Peyer's patch (tissue), 4 donors: ENCODE results near the gene MACROD2. TPM values are rescaled to one million over a fixed set of nuclear protein-coding genes. Genes with fewer than 3 reads are reported as not detected.

Experiments used
- DNase-seq, 3 donors: peaks; one replicate each; pipeline ENCODE4 v3.0.0-alpha.2; 2017 to 2019
- H3K27ac ChIP-seq, 4 donors: fragments of 200-600 bp; sonication (generic); one replicate each; pipeline ENCODE4 v1.5.1; 2016 to 2019
- H3K27me3 ChIP-seq, 2 donors: fragments of 200-600 bp; sonication (generic); one replicate each; pipeline ENCODE4 v1.5.1; 2019
- H3K36me3 ChIP-seq, 3 donors: fragments of 200-600 bp; sonication (generic); one replicate each; pipeline ENCODE4 v1.5.1; 2016 to 2019
- H3K4me1 ChIP-seq, 4 donors: fragments of 200-600 bp; sonication (generic); one replicate each; pipeline ENCODE4 v1.5.1; 2016 to 2019
- H3K4me3 ChIP-seq, 4 donors: fragments of 200-600 bp; sonication (generic); 1 replicate in 3 of 4; 2 replicates in 1 of 4; pipeline ENCODE4 v1.5.1; 2016 to 2019; ENCODE audit warnings: mild to moderate bottlenecking in 1 of 4
- H3K9me3 ChIP-seq, 4 donors: fragments of 200-600 bp; sonication (generic); one replicate each; pipeline ENCODE4 v1.5.1; 2016 to 2019; ENCODE audit warnings: mild to moderate bottlenecking in 1 of 4
- POLR2A ChIP-seq, 2 donors: fragments of 450-650 bp; IDR thresholded peaks; one replicate each; pipeline ENCODE4 v1.5.1; 2017; ENCODE audit warnings: antibody characterized with exemption in 2 of 2, mild to moderate bottlenecking in 2 of 2, moderate library complexity in 2 of 2
- total RNA-seq, 4 donors: library from RNA; depleted of rRNA; stranded (reverse); fragments of >200 nt; gene quantifications; one replicate each; pipeline ENCODE4 v1.1.0, GENCODE V29; 2016
- TF ChIP-seq, protein P1 (sequence below), 6 experiments: fragments of 450-650 bp in 4 of 6; fragments of 200-600 bp in 2 of 6; sonication (generic) in 1 of 6; IDR thresholded peaks; one replicate each; pipeline ENCODE4 v1.5.1; 2017 to 2019; ENCODE audit warnings: antibody characterized with exemption in 6 of 6, mild to moderate bottlenecking in 3 of 6, moderate library complexity in 1 of 6

The MACROD2 gene
- total RNA-seq, 4 donors from 2014 or later: 2.5 to 10.7 (median 6.5) TPM

DNA sequence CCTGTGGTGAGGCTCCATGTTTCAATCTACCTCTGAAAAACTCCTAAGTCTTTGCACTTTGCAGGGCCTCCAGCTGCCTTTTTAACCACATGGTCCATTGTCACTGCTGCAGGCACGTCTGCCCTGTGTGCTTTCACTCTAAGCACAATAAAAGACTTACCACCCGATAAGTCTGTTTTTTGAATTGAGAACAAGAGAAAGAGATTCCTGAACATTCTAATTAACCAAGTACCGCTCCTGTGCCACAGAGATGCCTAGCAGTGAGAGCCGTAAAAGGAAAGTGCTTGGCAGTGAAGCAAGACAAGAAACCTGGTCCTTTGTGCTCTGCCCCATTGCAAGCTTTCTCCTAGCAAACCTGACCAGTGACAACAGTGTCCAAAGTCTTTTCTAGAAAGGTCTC is 829.7 kb downstream of the MACROD2 start:
- no peaks in the 10 kb centered on the region for H3K4me1 ChIP-seq

GRCh38 chr20:14826543-14827313 is 831.4 kb downstream of the MACROD2 start:
- no peak for TF ChIP-seq POLR2A (IDR thresholded peaks at IDR 0.05)
- TF ChIP-seq, protein P1, sequence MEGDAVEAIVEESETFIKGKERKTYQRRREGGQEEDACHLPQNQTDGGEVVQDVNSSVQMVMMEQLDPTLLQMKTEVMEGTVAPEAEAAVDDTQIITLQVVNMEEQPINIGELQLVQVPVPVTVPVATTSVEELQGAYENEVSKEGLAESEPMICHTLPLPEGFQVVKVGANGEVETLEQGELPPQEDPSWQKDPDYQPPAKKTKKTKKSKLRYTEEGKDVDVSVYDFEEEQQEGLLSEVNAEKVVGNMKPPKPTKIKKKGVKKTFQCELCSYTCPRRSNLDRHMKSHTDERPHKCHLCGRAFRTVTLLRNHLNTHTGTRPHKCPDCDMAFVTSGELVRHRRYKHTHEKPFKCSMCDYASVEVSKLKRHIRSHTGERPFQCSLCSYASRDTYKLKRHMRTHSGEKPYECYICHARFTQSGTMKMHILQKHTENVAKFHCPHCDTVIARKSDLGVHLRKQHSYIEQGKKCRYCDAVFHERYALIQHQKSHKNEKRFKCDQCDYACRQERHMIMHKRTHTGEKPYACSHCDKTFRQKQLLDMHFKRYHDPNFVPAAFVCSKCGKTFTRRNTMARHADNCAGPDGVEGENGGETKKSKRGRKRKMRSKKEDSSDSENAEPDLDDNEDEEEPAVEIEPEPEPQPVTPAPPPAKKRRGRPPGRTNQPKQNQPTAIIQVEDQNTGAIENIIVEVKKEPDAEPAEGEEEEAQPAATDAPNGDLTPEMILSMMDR (IDR thresholded peaks at IDR 0.05): no peak
- no peak overlapping the region for H3K4me3 ChIP-seq
- DNase-seq: no peak

More for the DNA sequence above, 829.7 kb downstream of the MACROD2 start:
- Histone ChIP-seq H3K27me3 (no peaks in the 10 kb centered on the region), H3K36me3 (no peaks in the 10 kb centered on the region), H3K9me3 (no peaks in the 10 kb centered on the region), H3K4me3 (no peak overlapping the region), H3K27ac (no peak overlapping the region)
- DNase-seq: no peak
- TF ChIP-seq POLR2A (IDR thresholded peaks at IDR 0.05): no peak
- TF ChIP-seq, protein P1 (IDR thresholded peaks at IDR 0.05): no peak

GRCh38 chr20:14828459-14828858 is 833.1 kb downstream of the MACROD2 start:
- TF ChIP-seq, protein P1 (IDR thresholded peaks at IDR 0.05): no peak
- TF ChIP-seq POLR2A (IDR thresholded peaks at IDR 0.05): no peak
- Histone ChIP-seq H3K27me3 (no peaks in the 10 kb centered on the region), H3K27ac (no peak overlapping the region), H3K36me3 (no peaks in the 10 kb centered on the region), H3K9me3 (no peaks in the 10 kb centered on the region), H3K4me3 (no peak overlapping the region), H3K4me1 (no peaks in the 10 kb centered on the region)
- DNase-seq: no peak

More at GRCh38 chr20:14826543-14827313, 831.4 kb downstream of the MACROD2 start:
- Histone ChIP-seq H3K9me3 (no peaks in the 10 kb centered on the region), H3K4me1 (no peaks in the 10 kb centered on the region), H3K27ac (no peak overlapping the region), H3K36me3 (no peaks in the 10 kb centered on the region), H3K27me3 (no peaks in the 10 kb centered on the region)

DNA sequence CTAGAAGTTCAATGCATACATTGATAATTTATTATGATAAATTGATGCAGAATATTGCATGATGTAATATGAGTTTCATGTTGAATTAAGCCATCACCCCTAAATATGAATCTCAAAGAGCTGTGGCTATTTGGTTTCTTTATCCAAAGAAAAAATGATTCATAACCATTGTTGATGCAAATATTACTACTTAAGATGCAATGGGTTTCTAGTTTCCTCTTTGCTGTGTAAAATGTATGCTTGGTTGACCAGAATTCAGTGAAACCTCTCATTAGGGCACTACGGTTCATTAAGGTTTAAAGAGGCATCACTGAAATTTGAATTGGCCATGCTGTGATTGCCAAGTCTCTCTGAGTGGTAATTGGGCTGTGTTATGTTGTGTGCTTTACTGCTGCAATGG is 834.6 kb downstream of the MACROD2 start:
- H3K9me3 ChIP-seq: no peaks in the 10 kb centered on the region

GRCh38 chr20:14830466-14830865 is 835.1 kb downstream of the MACROD2 start:
- Histone ChIP-seq H3K4me1 (no peaks in the 10 kb centered on the region), H3K27me3 (no peaks in the 10 kb centered on the region), H3K27ac (no peak overlapping the region), H3K9me3 (no peaks in the 10 kb centered on the region), H3K36me3 (no peaks in the 10 kb centered on the region), H3K4me3 (no peak overlapping the region)
- no peak for TF ChIP-seq POLR2A (IDR thresholded peaks at IDR 0.05)
- TF ChIP-seq, protein P1 (IDR thresholded peaks at IDR 0.05): no peak
- DNase-seq: no peak

More for the DNA sequence above, 834.6 kb downstream of the MACROD2 start:
- H3K27me3 ChIP-seq: no peaks in the 10 kb centered on the region
- no peak overlapping the region for H3K4me3 ChIP-seq
- H3K36me3 ChIP-seq: no peaks in the 10 kb centered on the region
- H3K27ac ChIP-seq: no peak overlapping the region
- no peak for DNase-seq
- no peaks in the 10 kb centered on the region for H3K4me1 ChIP-seq
- TF ChIP-seq, protein P1 (IDR thresholded peaks at IDR 0.05): no peak
- TF ChIP-seq POLR2A (IDR thresholded peaks at IDR 0.05): no peak
